Nephron (organoid): Measurements from ENCODE around the gene HDAC4.

ENCODE experiments used
- H3K27ac Mint-ChIP-seq, 3 experiments: 2 replicates each; pipeline ENCODE4 v1.8.0; 2020; ENCODE audit warnings: mixed read lengths in 3 of 3, mild to moderate bottlenecking in 2 of 3, moderate library complexity in 1 of 3
- H3K27me3 Mint-ChIP-seq: 2 replicates; pipeline ENCODE4 v1.8.0; 2021; ENCODE audit warnings: low read depth, mild to moderate bottlenecking, moderate library complexity, mixed read lengths
- H3K36me3 Mint-ChIP-seq: 2 replicates; pipeline ENCODE4 v1.8.0; 2020; ENCODE audit warnings: low read depth, mixed read lengths
- H3K4me1 Mint-ChIP-seq: 2 replicates; pipeline ENCODE4 v1.8.0; 2020; ENCODE audit warnings: mixed read lengths
- H3K4me3 Mint-ChIP-seq, 3 experiments: 2 replicates each; pipeline ENCODE4 v1.8.0; 2020; ENCODE audit warnings: mild to moderate bottlenecking in 3 of 3, mixed read lengths in 3 of 3, moderate library complexity in 2 of 3
- H3K9me3 Mint-ChIP-seq: 2 replicates; pipeline ENCODE4 v1.8.0; 2020; ENCODE audit warnings: mixed read lengths
- TF ChIP-seq, protein P1 (sequence below), 3 experiments: fragments of 200-600 bp; sonication (generic); IDR thresholded peaks; one replicate each; pipeline ENCODE4 v1.5.0; 2021; ENCODE audit warnings: antibody characterized with exemption in 3 of 3; ENCODE audit not compliant: unreplicated experiment in 3 of 3

Gene HDAC4

DNA sequence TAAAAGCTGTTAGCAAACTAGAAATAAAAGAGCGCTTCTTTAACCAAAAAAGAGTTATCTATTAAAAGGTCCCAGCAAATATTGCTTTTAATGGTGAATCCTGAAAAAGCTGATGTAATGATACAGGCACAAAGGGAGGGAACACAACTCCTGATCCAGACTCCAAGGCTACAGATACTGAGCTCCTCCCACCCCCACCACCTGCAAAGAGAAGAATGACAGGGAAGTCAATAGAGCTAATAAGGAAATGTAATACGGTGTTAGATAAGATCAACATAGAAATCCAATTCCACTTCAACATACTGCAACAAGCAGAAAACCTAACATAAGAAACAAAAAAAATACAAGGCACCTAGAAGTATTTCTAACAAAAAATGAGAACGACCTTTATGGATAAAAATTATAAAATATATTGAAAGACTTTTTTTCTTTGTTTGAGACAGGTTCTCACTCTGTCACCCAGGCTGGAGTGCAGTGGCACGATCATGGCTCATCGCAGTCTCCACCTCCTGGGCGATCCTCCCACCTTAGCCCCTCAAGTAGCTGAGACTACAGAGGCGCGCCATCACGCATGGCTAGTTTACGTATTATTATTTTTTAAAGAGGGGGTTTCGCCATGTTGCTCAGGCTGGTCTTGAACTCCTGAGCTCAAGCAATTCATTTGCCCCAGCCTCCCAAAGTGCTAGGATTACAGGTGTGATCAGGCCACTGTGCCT lies 192.2 kb downstream of the HDAC4 start:
- no peak overlapping the region for H3K4me3 Mint-ChIP-seq
- no peak overlapping the region for H3K27ac Mint-ChIP-seq
- H3K27me3 Mint-ChIP-seq, result no peaks in the 10 kb centered on the region
- peaks cover 28% of the 10 kb centered on the region for H3K4me1 Mint-ChIP-seq
- TF ChIP-seq, protein P1, sequence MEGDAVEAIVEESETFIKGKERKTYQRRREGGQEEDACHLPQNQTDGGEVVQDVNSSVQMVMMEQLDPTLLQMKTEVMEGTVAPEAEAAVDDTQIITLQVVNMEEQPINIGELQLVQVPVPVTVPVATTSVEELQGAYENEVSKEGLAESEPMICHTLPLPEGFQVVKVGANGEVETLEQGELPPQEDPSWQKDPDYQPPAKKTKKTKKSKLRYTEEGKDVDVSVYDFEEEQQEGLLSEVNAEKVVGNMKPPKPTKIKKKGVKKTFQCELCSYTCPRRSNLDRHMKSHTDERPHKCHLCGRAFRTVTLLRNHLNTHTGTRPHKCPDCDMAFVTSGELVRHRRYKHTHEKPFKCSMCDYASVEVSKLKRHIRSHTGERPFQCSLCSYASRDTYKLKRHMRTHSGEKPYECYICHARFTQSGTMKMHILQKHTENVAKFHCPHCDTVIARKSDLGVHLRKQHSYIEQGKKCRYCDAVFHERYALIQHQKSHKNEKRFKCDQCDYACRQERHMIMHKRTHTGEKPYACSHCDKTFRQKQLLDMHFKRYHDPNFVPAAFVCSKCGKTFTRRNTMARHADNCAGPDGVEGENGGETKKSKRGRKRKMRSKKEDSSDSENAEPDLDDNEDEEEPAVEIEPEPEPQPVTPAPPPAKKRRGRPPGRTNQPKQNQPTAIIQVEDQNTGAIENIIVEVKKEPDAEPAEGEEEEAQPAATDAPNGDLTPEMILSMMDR (IDR thresholded peaks at IDR 0.05; ENCODE audit: unreplicated experiment in 3 of 3), result no peak
- no peaks in the 10 kb centered on the region for H3K9me3 Mint-ChIP-seq
- H3K36me3 Mint-ChIP-seq, result no peaks in the 10 kb centered on the region

DNA sequence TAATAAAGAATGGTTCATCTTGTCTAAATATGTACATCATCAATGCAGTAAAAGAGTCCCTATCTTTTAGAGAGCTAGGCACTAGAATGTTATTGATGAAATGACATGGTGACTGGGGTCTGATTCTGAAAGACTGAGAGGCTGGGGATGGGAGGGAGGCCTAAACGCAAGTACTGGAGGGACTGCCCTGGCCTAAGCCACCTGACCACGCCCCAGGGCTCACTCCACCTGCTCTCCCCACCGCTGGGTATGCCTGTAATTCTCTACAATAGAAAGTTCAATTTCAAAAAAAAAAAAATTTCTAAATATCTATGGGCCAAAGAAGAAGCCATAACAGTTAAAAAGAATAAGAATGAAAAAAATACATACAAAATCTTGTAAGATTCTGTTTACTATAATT lies 194.0 kb downstream of the HDAC4 start:
- Mint-ChIP-seq H3K27ac (no peak overlapping the region), H3K4me3 (no peak overlapping the region), H3K4me1 (peaks cover 19% of the 10 kb centered on the region), H3K27me3 (no peaks in the 10 kb centered on the region), H3K9me3 (no peaks in the 10 kb centered on the region), H3K36me3 (no peaks in the 10 kb centered on the region)
- TF ChIP-seq, protein P1 (IDR thresholded peaks at IDR 0.05; ENCODE audit: unreplicated experiment in 3 of 3), result no peak

DNA sequence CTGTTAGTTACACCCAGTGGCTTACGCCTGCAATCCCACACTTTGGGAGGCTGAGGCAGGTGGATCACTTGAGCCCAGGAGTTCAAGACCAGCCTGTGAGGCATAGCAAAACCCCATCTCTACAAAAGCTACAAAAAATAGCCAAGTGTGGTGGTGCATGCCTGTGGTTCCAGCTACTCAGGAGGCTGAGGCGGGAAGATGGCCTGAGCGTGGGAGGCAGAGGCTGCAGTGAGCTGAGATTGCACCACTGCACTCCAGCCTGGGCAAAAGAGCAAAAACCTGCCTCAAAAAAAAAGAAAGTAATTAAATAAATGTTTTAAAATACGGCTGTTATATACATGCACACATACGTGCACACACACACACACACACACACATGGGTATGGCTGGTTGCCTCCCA lies 194.8 kb downstream of the HDAC4 start:
- Mint-ChIP-seq H3K4me1 (peaks cover 20% of the 10 kb centered on the region), H3K36me3 (no peaks in the 10 kb centered on the region), H3K9me3 (no peaks in the 10 kb centered on the region), H3K4me3 (no peak overlapping the region), H3K27me3 (no peaks in the 10 kb centered on the region), H3K27ac (no peak overlapping the region)
- TF ChIP-seq, protein P1 (IDR thresholded peaks at IDR 0.05; ENCODE audit: unreplicated experiment in 3 of 3), result no peak

DNA sequence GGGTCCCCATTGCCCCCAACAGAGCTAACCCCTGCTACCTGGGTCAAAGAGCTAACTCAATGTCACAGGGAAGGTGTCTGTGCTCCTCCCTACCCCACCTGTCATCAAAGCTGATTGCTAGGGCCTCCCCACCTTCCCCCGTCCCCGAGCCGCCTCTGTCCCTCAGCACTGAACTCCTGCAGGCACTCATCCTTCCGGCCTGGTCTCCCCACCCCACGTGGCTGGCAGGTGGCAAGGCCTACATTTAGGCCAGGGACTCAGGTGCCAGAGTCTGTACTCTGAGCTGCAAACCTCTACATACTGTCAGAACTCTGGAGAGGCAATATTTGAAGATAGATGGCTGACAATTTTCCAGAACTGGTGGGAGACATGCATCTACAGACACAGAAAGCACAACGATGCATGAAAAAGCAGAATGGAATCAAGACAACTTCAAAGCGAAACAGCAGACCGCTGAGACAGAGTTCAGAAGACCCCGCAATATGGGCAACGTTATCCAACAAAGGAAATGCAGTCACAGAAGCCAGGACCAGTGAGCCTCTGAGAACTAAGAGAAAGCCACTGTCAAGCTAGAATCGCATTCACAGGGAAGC lies 195.8 kb downstream of the HDAC4 start:
- no peak overlapping the region for H3K27ac Mint-ChIP-seq
- TF ChIP-seq, protein P1 (IDR thresholded peaks at IDR 0.05; ENCODE audit: unreplicated experiment in 3 of 3), result no peak
- H3K9me3 Mint-ChIP-seq, result no peaks in the 10 kb centered on the region

DNA sequence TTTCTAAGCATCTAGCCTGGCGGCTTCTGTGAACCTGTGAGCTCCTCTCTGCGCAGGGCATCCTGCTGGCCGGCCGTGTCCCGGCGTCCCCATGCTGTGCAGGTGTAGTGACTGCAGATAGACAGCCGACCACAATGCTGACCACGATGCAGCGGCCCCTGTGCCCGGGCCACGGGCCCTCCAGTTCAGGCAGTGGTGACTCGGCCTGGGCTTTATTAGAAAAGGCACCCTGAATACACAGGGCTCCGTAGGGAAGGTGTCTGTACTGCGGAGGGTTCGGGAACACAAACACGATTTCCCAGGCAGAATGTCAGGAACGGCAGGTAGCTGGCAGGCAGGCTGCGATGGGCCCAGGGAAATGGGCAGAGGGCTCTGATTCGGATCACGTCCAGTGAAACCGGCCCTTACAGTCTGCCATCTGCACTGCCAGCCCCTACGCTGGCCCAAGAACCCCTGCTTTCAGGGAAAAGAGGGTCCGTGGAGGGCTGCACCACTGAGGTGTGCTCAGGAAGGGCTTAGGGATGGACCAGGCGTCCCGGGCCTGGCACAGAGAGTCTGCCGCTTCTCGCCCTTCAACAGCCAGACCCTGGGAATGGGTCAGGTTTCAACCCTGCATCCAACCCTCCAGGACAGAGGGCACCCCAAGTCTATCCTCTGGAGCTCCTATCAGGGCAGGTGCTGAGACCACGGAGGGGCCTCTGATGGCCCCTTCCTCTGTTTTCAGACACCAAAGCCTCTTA lies 196.5 kb downstream of the HDAC4 start:
- no peaks in the 10 kb centered on the region for H3K9me3 Mint-ChIP-seq
- peaks cover 26% of the 10 kb centered on the region for H3K4me1 Mint-ChIP-seq
- no peak overlapping the region for H3K27ac Mint-ChIP-seq
- H3K27me3 Mint-ChIP-seq, result no peaks in the 10 kb centered on the region
- no peaks in the 10 kb centered on the region for H3K36me3 Mint-ChIP-seq
- H3K4me3 Mint-ChIP-seq, result no peak overlapping the region
- TF ChIP-seq, protein P1 (IDR thresholded peaks at IDR 0.05; ENCODE audit: unreplicated experiment in 3 of 3), result no peak

More for the DNA sequence above, 195.8 kb downstream of the HDAC4 start:
- H3K4me3 Mint-ChIP-seq, result no peak overlapping the region
- no peaks in the 10 kb centered on the region for H3K27me3 Mint-ChIP-seq
- H3K4me1 Mint-ChIP-seq, result peaks cover 27% of the 10 kb centered on the region
- no peaks in the 10 kb centered on the region for H3K36me3 Mint-ChIP-seq
